ENCODE measurements around the gene GRIP1. TPM values are rescaled to one million over a fixed set of nuclear protein-coding genes. Genes with fewer than 3 reads are reported as not detected.

GRIP1 gene
- total and polyA plus RNA-seq, 2 donors (not counting 3 experiments of a cell fraction or from before 2014, with no cell fraction given) = 0.04 to 0.69 TPM

- POLR2A ChIA-PET = no interaction called here
- Histone ChIP-seq H4K20me1 (replicated peaks; ENCODE audit: control insufficient read depth, extremely low read depth, insufficient read depth, low read length) (no peaks in the 10 kb centered on the region), H3K9ac (replicated peaks; ENCODE audit: extremely low read depth, insufficient read depth, low read length) (no peak overlapping the region), H2AFZ (ENCODE audit: low read depth, low read length) (no peak overlapping the region), H3K36me3 (ENCODE audit: control insufficient read depth in 2 of 2, extremely low read depth in 1 of 2, insufficient read depth in 2 of 2, low read length in 2 of 2) (no peaks in the 10 kb centered on the region), H3K79me2 (ENCODE audit: control insufficient read depth, insufficient read depth, low read length) (no peaks in the 10 kb centered on the region), H3K4me3 (replicated peaks in 1 of 3; ENCODE audit: insufficient read depth in 1 of 3, low read depth in 1 of 3, low read length in 3 of 3) (no peak overlapping the region), H3K4me1 (ENCODE audit: control insufficient read depth, extremely low read depth, insufficient read depth, low read length) (no peaks in the 10 kb centered on the region), H3K9me1 (replicated peaks; ENCODE audit: control insufficient read depth, extremely low read depth, insufficient read depth, low read length) (no peaks in the 10 kb centered on the region), H3K9me3 (replicated peaks; ENCODE audit: control insufficient read depth, insufficient read depth, low read length) (no peaks in the 10 kb centered on the region), H3K27me3 (ENCODE audit: control insufficient read depth in 2 of 2, insufficient read depth in 2 of 2, low read length in 2 of 2) (peaks cover 2 to 4% of the 10 kb centered on the region in 2 experiments), H3K27ac (ENCODE audit: insufficient read depth, low read depth, low read length) (no peak overlapping the region), H3K4me2 (ENCODE audit: insufficient read depth, low read length) (no peak overlapping the region)
- CTCF ChIA-PET = no interaction called here
- FAIRE-seq (no peak), DNase-seq (ENCODE audit: low read depth, low spot score) (no peak)
- intact Hi-C loops (cut with micrococcal nuclease) (no loop called here), dilution Hi-C loops (cut with MboI; ENCODE audit: extremely low pct_ligation_motif_present, low sequenced_read_pairs) (no loop called here)
- BruUV-seq (replicated peaks) = no TSS peak
- TF ChIP-seq POLR2AphosphoS5 (IDR thresholded peaks at IDR 0.05; ENCODE audit: insufficient read depth, low read depth, low read length) (no peak), JUN (IDR thresholded peaks at IDR 0.05; ENCODE audit: borderline replicate concordance, insufficient read depth, insufficient read length, low read depth) (no peak), MYC (IDR thresholded peaks at IDR 0.05; ENCODE audit: low read depth, low read length) (no peak), POLR2A (IDR thresholded peaks at IDR 0.05; ENCODE audit: low read depth, low read length) (no peak), MAX (IDR thresholded peaks at IDR 0.05; ENCODE audit: insufficient read depth, insufficient read length) (no peak), EZH2 (IDR thresholded peaks at IDR 0.05; ENCODE audit: borderline replicate concordance, low read depth, low read length, severe bottlenecking) (no peak), GATA2 (IDR thresholded peaks at IDR 0.05; ENCODE audit: insufficient read depth, insufficient read length, low read depth, low read length) (no peak), CTCF (IDR thresholded peaks at IDR 0.05; ENCODE audit: extremely low read depth in 1 of 2, insufficient read depth in 1 of 2, low read depth in 1 of 2, low read length in 2 of 2) (no peak), FOS (IDR thresholded peaks at IDR 0.05; ENCODE audit: borderline replicate concordance, insufficient read depth, low read length) (no peak)
Observed at GRCh38 chr12:66497008-66497897, 181.6 kb downstream of the GRIP1 start.

Data from endothelial cell of umbilical vein (primary cell).